Body of pancreas (tissue), 4 donors: Measurements from ENCODE around the gene BRD4.

Experiments
- CTCF ChIP-seq, 7 experiments: fragments of 450-650 bp in 4 of 7; fragments of 200-600 bp in 3 of 7; sonication (generic) in 3 of 7; IDR thresholded peaks; one replicate each; pipeline ENCODE4 v1.5.1; 2016 to 2019; ENCODE audit warnings: antibody characterized with exemption in 7 of 7
- POLR2A ChIP-seq, 3 donors: fragments of 450-650 bp; IDR thresholded peaks; one replicate each; pipeline ENCODE4 v1.6.1; 2016; ENCODE audit warnings: antibody characterized with exemption in 3 of 3, mild to moderate bottlenecking in 2 of 3

GRCh38 chr19:15369594-15369891 is 37.2 kb upstream of the BRD4 start:
- TF ChIP-seq CTCF (IDR thresholded peaks at IDR 0.05): no peak
- no peak for TF ChIP-seq POLR2A (IDR thresholded peaks at IDR 0.05)
